PFSK-1 (cell line): ENCODE results near the gene SRPK2.

Experiments
- FOXP2 ChIP-seq: optimal IDR thresholded peaks from 2 replicates; pipeline ENCODE3; 2011; ENCODE audit warnings: borderline replicate concordance, control low read depth, inconsistent platforms; ENCODE audit not compliant: insufficient read depth; ENCODE audit errors: extremely low read length, extremely low read depth
- POLR2AphosphoS5 ChIP-seq: IDR thresholded peaks from 2 replicates; pipeline ENCODE4 v1.6.1; 2012; ENCODE audit warnings: low read depth, mild to moderate bottlenecking, control low read depth, low read length, moderate library complexity
- SIN3A ChIP-seq: IDR thresholded peaks from 2 replicates; pipeline ENCODE4 v1.6.1; 2012; ENCODE audit warnings: mild to moderate bottlenecking, low read length, moderate library complexity, borderline replicate concordance; ENCODE audit not compliant: insufficient read depth
- TAF1 ChIP-seq: IDR thresholded peaks from 2 replicates; pipeline ENCODE4 v1.6.1; 2012; ENCODE audit warnings: low read length, control low read depth, borderline replicate concordance; ENCODE audit not compliant: insufficient read depth
- TF ChIP-seq, protein P1 (sequence below), 2 experiments: IDR thresholded peaks; 2 replicates each; pipeline versions ENCODE4 v1.6.1 to v1.8.0; 2011 to 2012; ENCODE audit warnings: low read depth in 2 of 2, low read length in 2 of 2, control low read depth in 1 of 2, inconsistent platforms in 1 of 2, mild to moderate bottlenecking in 1 of 2, moderate library complexity in 1 of 2; ENCODE audit not compliant: insufficient read depth in 1 of 2

DNA sequence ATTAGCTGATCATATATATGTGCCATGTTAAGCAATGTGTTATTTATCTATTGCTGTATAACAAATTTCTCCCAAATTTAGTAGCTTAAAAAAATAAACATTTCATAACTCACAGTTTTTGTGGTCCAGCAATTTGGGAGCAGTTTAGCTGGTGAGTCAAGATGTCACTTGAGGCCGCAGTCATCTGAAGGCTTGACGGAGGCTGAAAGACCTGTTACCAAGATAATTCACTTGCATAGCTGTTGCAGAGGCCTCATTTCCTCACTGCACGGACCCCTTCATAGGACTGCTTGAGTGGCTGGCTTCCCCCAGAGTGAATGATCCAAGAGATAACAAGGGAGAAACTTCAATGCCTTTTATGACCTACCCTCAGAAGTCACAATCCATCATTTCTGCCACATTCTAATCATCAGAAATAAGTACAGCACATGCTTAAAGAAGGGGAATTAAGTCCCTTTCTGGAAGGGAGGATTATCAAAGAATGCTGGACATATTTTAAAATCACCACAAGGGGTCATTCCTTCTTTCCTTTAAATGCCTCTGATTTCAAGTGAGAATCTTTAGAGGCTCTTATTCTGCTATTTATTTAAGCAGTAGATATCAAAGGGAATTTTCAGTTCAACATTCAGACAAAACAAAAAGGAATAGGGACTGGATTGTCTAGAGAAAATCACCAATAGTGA, 10.5 kb upstream of the SRPK2 start:
- TF ChIP-seq FOXP2 (no peak), SIN3A (no peak), POLR2AphosphoS5 (no peak), TAF1 (no peak)
- TF ChIP-seq, protein P1, sequence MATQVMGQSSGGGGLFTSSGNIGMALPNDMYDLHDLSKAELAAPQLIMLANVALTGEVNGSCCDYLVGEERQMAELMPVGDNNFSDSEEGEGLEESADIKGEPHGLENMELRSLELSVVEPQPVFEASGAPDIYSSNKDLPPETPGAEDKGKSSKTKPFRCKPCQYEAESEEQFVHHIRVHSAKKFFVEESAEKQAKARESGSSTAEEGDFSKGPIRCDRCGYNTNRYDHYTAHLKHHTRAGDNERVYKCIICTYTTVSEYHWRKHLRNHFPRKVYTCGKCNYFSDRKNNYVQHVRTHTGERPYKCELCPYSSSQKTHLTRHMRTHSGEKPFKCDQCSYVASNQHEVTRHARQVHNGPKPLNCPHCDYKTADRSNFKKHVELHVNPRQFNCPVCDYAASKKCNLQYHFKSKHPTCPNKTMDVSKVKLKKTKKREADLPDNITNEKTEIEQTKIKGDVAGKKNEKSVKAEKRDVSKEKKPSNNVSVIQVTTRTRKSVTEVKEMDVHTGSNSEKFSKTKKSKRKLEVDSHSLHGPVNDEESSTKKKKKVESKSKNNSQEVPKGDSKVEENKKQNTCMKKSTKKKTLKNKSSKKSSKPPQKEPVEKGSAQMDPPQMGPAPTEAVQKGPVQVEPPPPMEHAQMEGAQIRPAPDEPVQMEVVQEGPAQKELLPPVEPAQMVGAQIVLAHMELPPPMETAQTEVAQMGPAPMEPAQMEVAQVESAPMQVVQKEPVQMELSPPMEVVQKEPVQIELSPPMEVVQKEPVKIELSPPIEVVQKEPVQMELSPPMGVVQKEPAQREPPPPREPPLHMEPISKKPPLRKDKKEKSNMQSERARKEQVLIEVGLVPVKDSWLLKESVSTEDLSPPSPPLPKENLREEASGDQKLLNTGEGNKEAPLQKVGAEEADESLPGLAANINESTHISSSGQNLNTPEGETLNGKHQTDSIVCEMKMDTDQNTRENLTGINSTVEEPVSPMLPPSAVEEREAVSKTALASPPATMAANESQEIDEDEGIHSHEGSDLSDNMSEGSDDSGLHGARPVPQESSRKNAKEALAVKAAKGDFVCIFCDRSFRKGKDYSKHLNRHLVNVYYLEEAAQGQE (IDR thresholded peaks at IDR 0.05; ENCODE audit: insufficient read depth in 1 of 2, low read depth in 2 of 2, low read length in 2 of 2), result no peak
